Activated effector memory CD4-positive, alpha-beta T cell treated with Interleukin-2 at 50 U/mL for 16 hours (primary cell): ENCODE data around the gene CYTIP.
"Not testable (repeated sequence)": the region's sequence is repeated elsewhere in the genome, so short reads cannot be mapped to it uniquely, and the experiment has no call there.

ENCODE experiments used
- DNase-seq: peaks from one replicate; pipeline ENCODE4 v3.0.0-alpha.2; 2020

The CYTIP gene

GRCh38 chr2:157421331-157421944 is 22.5 kb downstream of the CYTIP start:
- no peak for DNase-seq

GRCh38 chr2:157420771-157421323 is 23.0 kb downstream of the CYTIP start:
- DNase-seq, result no peak

- no peak for DNase-seq
These were observed 24.8 kb downstream of the CYTIP start for GRCh38 chr2:157419031-157419575.

GRCh38 chr2:157418239-157418641 is 25.6 kb downstream of the CYTIP start:
- no peak for DNase-seq

- DNase-seq, result no peak
These were observed 28.2 kb downstream of the CYTIP start for GRCh38 chr2:157415591-157416101.

GRCh38 chr2:157414050-157414449 is 29.8 kb downstream of the CYTIP start:
- DNase-seq, result no peak

GRCh38 chr2:157413326-157414035 is 30.4 kb downstream of the CYTIP start:
- DNase-seq, result peak; percentile 44

- DNase-seq, result no peak
These were observed 32.1 kb downstream of the CYTIP start for GRCh38 chr2:157411624-157412336.

- DNase-seq, result not testable (repeated sequence)
These were observed 38.5 kb downstream of the CYTIP start for GRCh38 chr2:157405398-157405797.

- DNase-seq, result peak; percentile 55
These were observed 39.5 kb downstream of the CYTIP start for GRCh38 chr2:157404363-157404762.

GRCh38 chr2:157402801-157403485 is 40.9 kb downstream of the CYTIP start:
- not testable (repeated sequence) for DNase-seq

GRCh38 chr2:157395811-157396210 is 48.1 kb downstream of the CYTIP start:
- DNase-seq, result no peak

- DNase-seq, result no peak
These were observed 49.0 kb downstream of the CYTIP start for GRCh38 chr2:157394928-157395327.

GRCh38 chr2:157393348-157393747 is 50.5 kb downstream of the CYTIP start:
- DNase-seq, result no peak

- DNase-seq, result no peak
These were observed 55.1 kb downstream of the CYTIP start for GRCh38 chr2:157388827-157389226.

GRCh38 chr2:157386747-157387146 is 57.1 kb downstream of the CYTIP start:
- DNase-seq, result no peak

- no peak for DNase-seq
These were observed 57.6 kb downstream of the CYTIP start for GRCh38 chr2:157386247-157386646.

- no peak for DNase-seq
These were observed 66.0 kb downstream of the CYTIP start for GRCh38 chr2:157377861-157378260.

GRCh38 chr2:157376041-157376440 is 67.8 kb downstream of the CYTIP start:
- no peak for DNase-seq

GRCh38 chr2:157375384-157375783 is 68.5 kb downstream of the CYTIP start:
- no peak for DNase-seq

GRCh38 chr2:157368508-157368907 is 75.4 kb downstream of the CYTIP start:
- not testable (repeated sequence) for DNase-seq

- DNase-seq, result no peak
These were observed 76.2 kb downstream of the CYTIP start for GRCh38 chr2:157367704-157368103.
